Activated CD4-positive, alpha-beta T cell treated with anti-CD3 and anti-CD28 coated beads, Interleukin-2, amount 10 ng/mL, durations not matched to agents 7 days and 5 days (primary cell): ENCODE data around the gene TRAPPC4. TPM values are rescaled to one million over a fixed set of nuclear protein-coding genes. Genes with fewer than 3 reads are reported as not detected.

Experiments
- CTCF ChIA-PET: fragments of 350-600 bp; sonication (Branson Sonifier 250); formaldehyde crosslinking; loops from one replicate; lab custom pipeline; 2021; ENCODE audit warnings: antibody characterized with exemption; lab: Charles Lee
- POLR2A ChIA-PET: fragments of 350-600 bp; sonication (Branson Sonifier 250); formaldehyde crosslinking; loops from one replicate; lab custom pipeline; 2021; ENCODE audit warnings: antibody characterized with exemption; lab: Charles Lee
- DNase-seq: peaks from one replicate; pipeline ENCODE4 v3.0.0-alpha.2; 2020
- H3K27ac Mint-ChIP-seq: one replicate; pipeline ENCODE4 v1.8.0; 2021; ENCODE audit warnings: mild to moderate bottlenecking, moderate library complexity, mixed read lengths
- H3K27me3 Mint-ChIP-seq: one replicate; pipeline ENCODE4 v1.8.0; 2021; ENCODE audit warnings: mixed read lengths
- H3K36me3 Mint-ChIP-seq: one replicate; pipeline ENCODE4 v1.8.0; 2021; ENCODE audit warnings: low read depth, mixed read lengths
- H3K4me1 Mint-ChIP-seq: one replicate; pipeline ENCODE4 v1.8.0; 2021; ENCODE audit warnings: mixed read lengths
- H3K4me3 Mint-ChIP-seq: one replicate; pipeline ENCODE4 v1.8.0; 2021; ENCODE audit warnings: mild to moderate bottlenecking, moderate library complexity, mixed read lengths
- H3K9me3 Mint-ChIP-seq: one replicate; pipeline ENCODE4 v1.8.0; 2021; ENCODE audit warnings: mixed read lengths
- total RNA-seq, 2 experiments: library from RNA; stranded (reverse); gene quantifications; one replicate each; pipeline ENCODE4 v1.2.3, GENCODE V29; 2021

TRAPPC4 gene
- total RNA-seq, 2 experiments from 2014 or later: 58.5 to 65.4 TPM

DNA sequence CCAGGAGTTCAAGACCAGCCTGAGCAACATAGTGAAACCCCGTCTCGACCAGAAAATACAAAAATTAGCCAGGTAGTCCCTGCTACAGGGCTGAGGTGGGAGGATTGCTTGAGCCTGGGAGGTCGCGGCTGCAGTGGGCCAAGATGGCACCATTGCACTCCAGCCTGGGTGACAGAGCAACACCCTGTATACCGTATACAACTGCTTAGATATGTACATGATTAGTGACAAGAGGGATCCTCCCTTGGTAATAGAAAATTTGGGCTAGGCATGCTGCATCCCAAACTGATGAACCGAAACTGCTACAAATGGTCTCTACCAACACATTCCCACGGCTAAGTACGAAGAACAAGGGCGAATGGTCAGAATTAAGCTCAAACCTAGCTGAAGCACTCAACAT, 24.4 kb downstream of the TRAPPC4 start:
- ChIA-PET POLR2A (no interaction called here), CTCF (interaction anchor here (1.0 to 3.5 kb wide), 2 partner anchors 10 to 12 kb away, joined by 6 to 14 read pairs; partner anchors contain the start of gene SLC37A4)
- no peak for DNase-seq
- H3K9me3 Mint-ChIP-seq: no peaks in the 10 kb centered on the region
- no peak overlapping the region for H3K27ac Mint-ChIP-seq
- peaks cover 31% of the 10 kb centered on the region for H3K36me3 Mint-ChIP-seq
- H3K4me3 Mint-ChIP-seq: no peak overlapping the region
- H3K4me1 Mint-ChIP-seq: peaks cover 4% of the 10 kb centered on the region
- no peaks in the 10 kb centered on the region for H3K27me3 Mint-ChIP-seq

DNA sequence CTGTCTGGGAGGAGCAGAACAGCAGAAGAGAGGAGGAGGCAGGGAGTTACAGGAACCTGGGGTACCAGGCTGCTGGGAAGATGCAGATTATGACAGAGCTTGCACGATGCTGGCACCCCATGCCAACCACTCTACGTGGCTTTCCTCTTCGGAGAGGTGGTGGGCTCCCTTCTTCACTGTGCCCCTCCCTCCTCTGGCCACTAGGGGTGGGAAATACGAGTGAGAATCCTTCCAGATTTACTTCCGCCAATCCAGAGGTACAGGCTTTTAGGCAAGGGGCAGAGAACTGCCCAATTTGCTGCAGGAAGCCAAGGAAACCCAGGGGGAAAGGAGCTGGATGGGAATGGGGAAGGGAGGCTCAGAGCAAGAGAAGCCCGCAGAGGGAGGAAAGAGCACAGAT, 26.1 kb downstream of the TRAPPC4 start:
- H3K27ac Mint-ChIP-seq: no peak overlapping the region
- ChIA-PET POLR2A (no interaction called here), CTCF (interaction anchor here (0.6 to 1.4 kb wide), 4 partner anchors 11 to 433 kb away, joined by 3 to 4 read pairs (median 4); partner anchors contain the start of gene HYOU1)
- DNase-seq: no peak
- peaks cover 9% of the 10 kb centered on the region for H3K4me1 Mint-ChIP-seq
- H3K9me3 Mint-ChIP-seq: no peaks in the 10 kb centered on the region
- H3K36me3 Mint-ChIP-seq: peaks cover 44% of the 10 kb centered on the region
- no peak overlapping the region for H3K4me3 Mint-ChIP-seq
- H3K27me3 Mint-ChIP-seq: no peaks in the 10 kb centered on the region

DNA sequence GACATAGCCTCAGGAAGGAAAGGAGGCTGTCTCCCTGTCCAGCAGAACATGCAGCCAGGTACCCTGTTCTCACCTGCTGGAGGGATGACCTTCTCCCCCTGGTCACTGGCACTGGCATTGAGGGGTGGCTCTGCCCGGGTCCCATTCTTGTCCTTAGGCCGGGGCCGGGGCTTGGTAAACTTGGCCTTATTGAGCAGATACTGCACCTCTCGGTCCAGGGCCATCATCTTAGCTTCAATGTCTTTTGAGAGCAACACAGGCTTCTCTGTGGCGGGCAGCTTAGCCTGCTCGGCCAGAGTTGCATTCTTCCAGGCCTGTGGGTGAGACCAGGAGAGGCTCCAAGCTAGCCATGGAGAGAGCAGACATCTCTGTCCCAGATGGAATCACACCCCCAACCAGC, 27.9 kb downstream of the TRAPPC4 start:
- POLR2A ChIA-PET: no interaction called here
- Mint-ChIP-seq H3K27me3 (no peaks in the 10 kb centered on the region), H3K4me3 (no peak overlapping the region), H3K27ac (no peak overlapping the region), H3K4me1 (peaks cover 11% of the 10 kb centered on the region), H3K36me3 (peaks cover 55% of the 10 kb centered on the region), H3K9me3 (no peaks in the 10 kb centered on the region)
- CTCF ChIA-PET: interaction anchor here (0.6 to 1.6 kb wide), 4 partner anchors 15 to 258 kb away, joined by 3 to 7 read pairs (median 3); partner anchors contain the start of gene SLC37A4
- DNase-seq: no peak

DNA sequence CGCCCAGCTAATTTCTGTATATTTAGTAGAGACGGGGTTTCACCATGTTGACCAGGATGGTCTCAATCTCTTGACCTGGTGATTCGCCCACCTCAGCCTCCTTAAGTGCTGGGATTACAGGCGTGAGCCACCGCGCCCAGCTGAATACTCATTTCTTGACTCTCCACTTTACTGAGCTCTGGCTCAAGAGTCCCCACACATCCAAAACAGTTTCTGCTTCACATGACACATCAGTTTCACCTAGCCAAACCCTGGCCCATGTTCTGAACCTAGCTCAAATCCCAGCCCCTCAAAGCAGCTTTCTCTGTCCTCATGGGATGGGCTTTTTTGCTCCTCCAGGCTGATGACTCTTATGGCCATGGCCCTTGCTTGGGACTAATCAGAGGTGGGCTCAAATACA, 28.6 kb downstream of the TRAPPC4 start:
- CTCF ChIA-PET: interaction anchor here (0.6 to 2.4 kb wide), 8 partner anchors 9 to 257 kb away, joined by 3 to 10 read pairs (median 4); partner anchors contain the start of genes HYOU1 and SLC37A4
- peaks cover 60% of the 10 kb centered on the region for H3K36me3 Mint-ChIP-seq
- H3K27me3 Mint-ChIP-seq: no peaks in the 10 kb centered on the region
- H3K4me3 Mint-ChIP-seq: no peak overlapping the region
- POLR2A ChIA-PET: no interaction called here
- no peak overlapping the region for H3K27ac Mint-ChIP-seq
- peaks cover 9% of the 10 kb centered on the region for H3K4me1 Mint-ChIP-seq
- no peak for DNase-seq
- H3K9me3 Mint-ChIP-seq: no peaks in the 10 kb centered on the region

DNA sequence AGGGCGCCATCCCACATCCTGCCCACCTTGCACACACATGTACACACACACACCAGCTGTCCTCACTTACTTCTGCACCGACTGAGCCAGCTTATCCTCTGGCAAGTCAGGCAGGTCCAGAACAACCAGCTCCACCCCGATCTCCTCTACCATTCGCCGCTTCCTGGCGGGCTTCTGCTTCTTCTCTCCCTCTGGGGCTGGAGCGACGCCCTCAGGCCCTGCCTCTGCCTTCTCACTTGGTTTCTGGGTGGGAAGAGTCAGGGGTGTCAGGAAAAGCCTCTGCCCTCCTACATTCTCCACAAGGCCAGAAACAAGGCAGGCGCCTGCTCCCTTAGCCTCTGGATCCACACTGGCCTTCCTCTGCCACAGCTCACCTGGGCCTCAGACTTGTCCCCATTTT, 30.1 kb downstream of the TRAPPC4 start:
- H3K27ac Mint-ChIP-seq: no peak overlapping the region
- POLR2A ChIA-PET: interaction anchor here (0.6 kb wide), 1 partner anchor 50 kb away, joined by 3 read pairs; the partner anchor contains the start of gene CENATAC
- no peak overlapping the region for H3K4me3 Mint-ChIP-seq
- CTCF ChIA-PET: interaction anchor here (0.6 to 2.4 kb wide), 6 partner anchors 8 to 74 kb away, joined by 3 to 10 read pairs (median 4); partner anchors contain the start of genes HYOU1 and SLC37A4
- H3K4me1 Mint-ChIP-seq: peaks cover 14% of the 10 kb centered on the region
- H3K9me3 Mint-ChIP-seq: no peaks in the 10 kb centered on the region
- no peaks in the 10 kb centered on the region for H3K27me3 Mint-ChIP-seq
- H3K36me3 Mint-ChIP-seq: peaks cover 73% of the 10 kb centered on the region
- DNase-seq: no peak

DNA sequence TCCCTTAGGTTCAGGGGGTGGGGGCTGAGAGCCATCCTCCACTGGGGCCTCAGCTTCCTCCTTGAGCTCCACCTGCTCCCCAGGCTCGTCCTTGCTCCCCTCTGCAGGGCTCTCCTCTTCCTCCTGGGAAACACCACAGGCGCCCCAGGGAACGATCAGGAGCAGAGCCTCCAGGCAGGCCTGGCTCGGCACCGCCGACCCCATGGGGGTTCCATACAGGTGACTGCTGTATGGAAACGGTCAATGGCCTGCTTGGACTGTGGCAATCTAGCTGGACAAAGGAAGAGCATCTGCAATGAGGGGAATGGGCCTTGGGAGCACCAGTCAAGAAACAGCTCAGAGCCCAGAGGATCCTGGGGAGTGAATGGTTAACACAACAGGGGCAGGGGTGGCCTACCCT, 30.5 kb downstream of the TRAPPC4 start:
- H3K4me1 Mint-ChIP-seq: peaks cover 17% of the 10 kb centered on the region

DNA sequence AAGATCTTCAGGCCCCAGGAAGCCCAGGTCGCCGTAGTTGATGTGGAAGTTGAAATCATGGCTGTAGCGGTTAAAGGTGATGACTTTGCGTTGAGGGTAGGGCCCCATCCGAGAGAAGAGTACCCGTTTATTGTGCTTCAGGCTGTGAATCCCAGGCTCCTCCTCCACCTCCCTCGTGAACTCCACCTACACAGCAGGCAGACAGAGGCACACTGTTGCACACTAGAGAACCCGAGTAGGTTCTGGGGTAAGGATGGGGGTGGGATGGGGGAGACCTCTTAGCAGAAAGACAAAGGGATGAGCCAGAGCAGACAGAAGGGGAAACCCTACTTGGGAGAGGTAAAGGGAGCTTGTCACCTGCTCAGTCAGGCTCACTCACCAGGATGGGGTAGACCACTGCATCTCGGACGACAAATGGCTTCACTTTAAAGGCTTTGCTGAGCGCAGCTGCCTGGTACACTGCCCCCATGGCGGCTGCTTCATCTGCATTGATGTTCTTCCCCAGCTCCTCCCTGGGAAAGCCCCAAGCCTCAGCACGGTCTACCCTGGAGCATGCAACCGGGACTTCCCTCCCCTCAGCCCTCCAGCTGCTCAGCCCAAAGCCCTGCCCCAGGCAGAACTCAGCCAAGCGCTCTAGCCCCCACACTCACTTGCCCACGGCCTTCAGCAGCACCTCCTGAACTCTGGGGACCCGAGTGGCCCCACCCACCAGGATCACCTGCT, 33.0 kb downstream of the TRAPPC4 start:
- POLR2A ChIA-PET: interaction anchor here (1.3 kb wide), 1 partner anchor 51 kb away, joined by 4 read pairs; no protein-coding TSS in a partner anchor
- H3K9me3 Mint-ChIP-seq: no peaks in the 10 kb centered on the region
- no peak overlapping the region for H3K4me3 Mint-ChIP-seq
- no peak for DNase-seq
- CTCF ChIA-PET: interaction anchor here (0.8 to 1.9 kb wide), 3 partner anchors 11 to 21 kb away, joined by 3 to 5 read pairs (median 3); no protein-coding TSS in a partner anchor
- H3K27ac Mint-ChIP-seq: peak overlapping the region; percentile 78
- H3K27me3 Mint-ChIP-seq: no peaks in the 10 kb centered on the region
- H3K36me3 Mint-ChIP-seq: peaks cover 74% of the 10 kb centered on the region
- H3K4me1 Mint-ChIP-seq: peaks cover 33% of the 10 kb centered on the region

More for the DNA sequence above, 30.5 kb downstream of the TRAPPC4 start:
- no peak for DNase-seq
- POLR2A ChIA-PET: no interaction called here
- peaks cover 77% of the 10 kb centered on the region for H3K36me3 Mint-ChIP-seq
- CTCF ChIA-PET: interaction anchor here (0.9 to 2.4 kb wide), 2 partner anchors 10 to 18 kb away, joined by 3 to 10 read pairs; partner anchors contain the start of gene SLC37A4
- H3K9me3 Mint-ChIP-seq: no peaks in the 10 kb centered on the region
- no peaks in the 10 kb centered on the region for H3K27me3 Mint-ChIP-seq
- H3K4me3 Mint-ChIP-seq: no peak overlapping the region
- H3K27ac Mint-ChIP-seq: no peak overlapping the region

DNA sequence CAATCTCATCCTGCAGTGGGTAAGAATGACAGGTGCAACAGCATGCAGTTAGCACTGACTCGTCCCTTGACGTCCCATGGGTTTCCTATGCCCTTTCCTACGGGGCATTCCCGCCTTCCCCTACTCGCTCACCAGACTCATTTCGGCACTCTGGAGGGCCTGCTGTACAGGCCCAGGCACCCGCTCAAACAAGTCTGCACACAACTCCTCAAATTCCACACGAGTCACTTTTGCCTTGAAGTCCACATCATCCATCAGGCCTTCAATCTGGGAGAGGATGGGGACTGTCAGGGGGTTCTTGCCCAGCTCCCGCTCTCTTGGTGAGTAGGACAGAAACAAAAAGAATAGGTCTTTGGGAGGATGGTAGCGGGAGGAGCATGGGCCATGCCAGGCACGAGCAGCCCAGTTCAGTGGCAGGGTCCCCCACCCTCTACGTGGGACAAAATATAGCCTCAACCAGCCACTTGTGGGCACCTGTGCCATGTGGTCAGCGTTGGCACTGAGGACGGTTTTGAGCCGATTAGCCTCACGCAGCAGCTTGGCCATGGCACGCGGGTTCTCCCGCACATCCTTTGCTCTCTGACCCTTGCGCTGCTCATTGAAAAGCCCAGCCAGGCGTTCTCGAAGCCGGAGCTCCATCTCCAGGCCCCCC, 33.7 kb downstream of the TRAPPC4 start:
- POLR2A ChIA-PET: no interaction called here
- CTCF ChIA-PET: interaction anchor here (0.5 to 1.3 kb wide), 2 partner anchors 21 to 62 kb away, joined by 3 read pairs; no protein-coding TSS in a partner anchor
- Mint-ChIP-seq H3K36me3 (peaks cover 70% of the 10 kb centered on the region), H3K27me3 (no peaks in the 10 kb centered on the region), H3K4me3 (no peak overlapping the region), H3K4me1 (peaks cover 35% of the 10 kb centered on the region), H3K27ac (peak overlapping the region; percentile 78), H3K9me3 (no peaks in the 10 kb centered on the region)
- DNase-seq: no peak

DNA sequence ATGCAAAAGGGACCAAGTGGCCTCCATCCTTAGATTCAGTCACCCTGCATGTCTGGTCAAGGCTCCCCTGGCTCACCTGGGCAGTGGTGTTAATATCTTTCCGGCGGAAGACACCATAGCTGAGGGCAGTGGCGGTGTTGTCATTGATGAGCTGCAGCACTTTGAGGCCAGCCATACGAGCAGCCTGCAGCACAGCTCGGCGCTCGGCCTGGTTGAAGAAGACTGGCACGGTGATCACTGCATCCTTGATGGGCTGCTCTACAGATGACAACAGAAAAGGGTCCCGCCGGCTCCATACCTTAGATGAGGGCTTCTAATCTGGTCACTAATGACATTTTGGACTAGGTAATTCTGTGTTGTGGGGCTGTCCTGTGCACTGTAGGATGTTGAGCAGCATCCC, 35.9 kb downstream of the TRAPPC4 start:
- H3K4me3 Mint-ChIP-seq: peak overlapping the region; percentile 16
- no peaks in the 10 kb centered on the region for H3K9me3 Mint-ChIP-seq
- H3K36me3 Mint-ChIP-seq: peaks cover 57% of the 10 kb centered on the region
- ChIA-PET CTCF (interaction anchor here (0.8 to 3.4 kb wide), 4 partner anchors 13 to 644 kb away, joined by 3 to 15 read pairs (median 4); partner anchors contain the start of genes SLC37A4 and VPS11), POLR2A (no interaction called here)
- no peak overlapping the region for H3K27ac Mint-ChIP-seq
- peaks cover 44% of the 10 kb centered on the region for H3K4me1 Mint-ChIP-seq
- no peaks in the 10 kb centered on the region for H3K27me3 Mint-ChIP-seq
- DNase-seq: no peak

DNA sequence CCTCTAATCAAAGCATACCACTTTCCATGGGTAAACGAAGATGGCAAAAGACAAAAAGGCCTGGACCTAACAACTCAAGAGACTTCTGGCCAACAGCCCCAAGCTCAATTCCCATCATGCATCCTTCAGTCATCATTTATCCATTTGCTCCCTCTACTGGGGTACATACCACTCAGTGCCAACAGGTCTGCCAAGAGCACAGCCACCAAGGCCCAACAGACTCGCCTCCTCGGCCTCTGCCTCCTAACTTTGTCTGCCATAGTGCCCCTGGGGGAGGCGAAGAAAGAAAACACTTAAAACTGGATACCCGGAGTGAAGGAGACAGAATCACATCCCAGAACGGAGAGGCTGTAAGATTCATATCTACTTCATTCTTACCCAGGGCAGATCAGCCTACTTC, 37.3 kb downstream of the TRAPPC4 start:
- peak; percentile 16 for DNase-seq
- CTCF ChIA-PET: interaction anchor here (0.6 to 3.4 kb wide), 8 partner anchors 8 to 282 kb away, joined by 3 to 15 read pairs (median 4); partner anchors contain the start of gene SLC37A4
- POLR2A ChIA-PET: interaction anchor here (1.7 kb wide), 1 partner anchor 11 kb away, joined by 8 read pairs; the partner anchor contains the start of gene VPS11
- peaks cover 48% of the 10 kb centered on the region for H3K36me3 Mint-ChIP-seq
- H3K9me3 Mint-ChIP-seq: no peaks in the 10 kb centered on the region
- H3K27ac Mint-ChIP-seq: peak overlapping the region; percentile 89
- H3K4me3 Mint-ChIP-seq: peak overlapping the region; percentile 97
- H3K27me3 Mint-ChIP-seq: no peaks in the 10 kb centered on the region
- peaks cover 39% of the 10 kb centered on the region for H3K4me1 Mint-ChIP-seq

DNA sequence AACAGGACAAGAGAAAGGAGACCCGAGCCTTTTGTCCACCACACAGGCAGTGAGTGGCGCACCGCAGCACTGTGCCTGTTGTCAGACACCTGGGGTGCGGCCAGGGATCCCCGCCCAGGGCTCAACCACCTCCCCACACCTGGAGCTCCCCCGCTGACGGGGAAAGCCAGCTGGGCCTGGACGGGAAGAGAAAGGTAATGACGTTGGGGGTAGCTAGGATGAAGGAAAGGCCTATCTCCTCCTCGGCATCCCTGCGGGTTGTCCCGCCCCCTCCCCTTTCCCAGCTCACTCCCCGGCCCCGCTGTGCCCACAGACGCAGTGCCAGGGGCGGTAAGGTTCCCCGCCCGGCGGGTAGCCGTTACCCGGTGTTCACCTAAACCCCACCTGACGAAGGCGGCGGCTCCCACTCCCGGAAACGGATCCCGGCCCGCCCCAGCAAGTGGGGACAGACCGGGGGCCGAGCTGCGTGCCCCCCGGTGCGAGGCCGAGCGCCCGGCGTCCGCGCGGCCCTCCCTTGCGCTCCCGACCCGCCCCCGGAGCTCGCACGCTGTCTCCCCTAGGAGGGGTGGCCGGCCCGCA, 37.9 kb downstream of the TRAPPC4 start:
- peak overlapping the region; percentile 97 for H3K4me3 Mint-ChIP-seq
- H3K36me3 Mint-ChIP-seq: peaks cover 43% of the 10 kb centered on the region
- H3K4me1 Mint-ChIP-seq: peaks cover 39% of the 10 kb centered on the region
- CTCF ChIA-PET: interaction anchor here (0.6 to 3.4 kb wide), 8 partner anchors 9 to 281 kb away, joined by 3 to 15 read pairs (median 4); partner anchors contain the start of genes SLC37A4 and VPS11
- POLR2A ChIA-PET: interaction anchor here (1.7 kb wide), 1 partner anchor 11 kb away, joined by 8 read pairs; the partner anchor contains the start of gene VPS11
- H3K27ac Mint-ChIP-seq: peak overlapping the region; percentile 98
- no peaks in the 10 kb centered on the region for H3K9me3 Mint-ChIP-seq
- no peaks in the 10 kb centered on the region for H3K27me3 Mint-ChIP-seq
- peak; percentile 49 for DNase-seq
